Prostate gland (tissue), 2 donors: ENCODE measurements around the gene ASB9.

Experiments
- CTCF ChIP-seq, 4 experiments: fragments of 200-600 bp in 2 of 4; fragments of 450-650 bp in 2 of 4; sonication (generic) in 2 of 4; IDR thresholded peaks; 1 replicate in 3 of 4; 2 replicates in 1 of 4; pipeline ENCODE4 v1.5.1; 2016 to 2019; ENCODE audit warnings: antibody characterized with exemption in 4 of 4, mild to moderate bottlenecking in 2 of 4, moderate library complexity in 2 of 4
- POLR2AphosphoS5 ChIP-seq: sonication (generic); formaldehyde crosslinking; IDR thresholded peaks from one replicate; pipeline ENCODE4 v1.6.1; 2017; ENCODE audit warnings: antibody characterized with exemption

- TF ChIP-seq POLR2AphosphoS5 (no peak), CTCF (IDR thresholded peaks at IDR 0.05) (no peak)
Measured at GRCh38 chrX:15293451-15293850, 23.6 kb upstream of the ASB9 start.
